DOHH2 (cell line): ENCODE data around the gene TRAP1.

ENCODE experiments used
- H3F3A ChIP-seq: fragments of 200-600 bp; sonication (generic), shearing (Covaris generic); 2 replicates; pipeline ENCODE4 v1.6.0; 2016; ENCODE audit warnings: antibody characterized with exemption, mild to moderate bottlenecking; ENCODE audit not compliant: control insufficient read depth, insufficient read depth
- H3K27ac ChIP-seq: fragments of 200-600 bp; sonication (generic); 2 replicates; pipeline ENCODE4 v1.5.1; 2014; ENCODE audit warnings: low read depth, mild to moderate bottlenecking, low read length, moderate library complexity
- H3K27me3 ChIP-seq: fragments of 200-600 bp; sonication (generic); 2 replicates; pipeline ENCODE4 v1.6.1; 2014; ENCODE audit warnings: mild to moderate bottlenecking, low read length, mixed read lengths; ENCODE audit not compliant: control insufficient read depth
- H3K36me3 ChIP-seq: fragments of 200-600 bp; sonication (generic); 2 replicates; pipeline ENCODE4 v1.6.1; 2014; ENCODE audit warnings: mild to moderate bottlenecking, low read length, moderate library complexity, mixed read lengths; ENCODE audit not compliant: control insufficient read depth
- H3K4me1 ChIP-seq: fragments of 200-600 bp; sonication (generic); 2 replicates; pipeline ENCODE4 v1.6.1; 2014; ENCODE audit warnings: mild to moderate bottlenecking, low read length, mixed read lengths; ENCODE audit not compliant: control insufficient read depth
- H3K4me2 ChIP-seq: fragments of 200-600 bp; sonication (generic); 2 replicates; pipeline ENCODE4 v1.6.0; 2014; ENCODE audit warnings: mild to moderate bottlenecking, low read length, moderate library complexity
- H3K4me3 ChIP-seq: fragments of 200-600 bp; sonication (generic); 2 replicates; pipeline ENCODE4 v1.5.1; 2014; ENCODE audit warnings: mild to moderate bottlenecking, low read length, mixed read lengths
- H3K79me2 ChIP-seq: fragments of 200-600 bp; sonication (generic); 2 replicates; pipeline ENCODE4 v1.6.1; 2014; ENCODE audit warnings: mild to moderate bottlenecking, low read length, mixed read lengths; ENCODE audit not compliant: control insufficient read depth
- H3K9me2 ChIP-seq: fragments of 200-600 bp; sonication (generic); replicated peaks from 2 replicates; pipeline ENCODE4 v1.6.1; 2014; ENCODE audit warnings: mild to moderate bottlenecking, low read length, mixed read lengths; ENCODE audit not compliant: control insufficient read depth
- H3K9me3 ChIP-seq: fragments of 200-600 bp; sonication (generic); 2 replicates; pipeline ENCODE4 v1.6.1; 2014; ENCODE audit warnings: antibody characterized with exemption, low read length, mixed read lengths; ENCODE audit not compliant: control insufficient read depth, insufficient read depth
- H4K20me1 ChIP-seq: fragments of 200-600 bp; sonication (generic); 2 replicates; pipeline ENCODE4 v1.6.0; 2014; ENCODE audit warnings: low read depth, mild to moderate bottlenecking, antibody characterized with exemption, low read length, moderate library complexity; ENCODE audit not compliant: control insufficient read depth, insufficient read depth
- CTCF ChIP-seq: fragments of 200-600 bp; sonication (generic); IDR thresholded peaks from one replicate; pipeline ENCODE4 v1.5.1; 2014; ENCODE audit warnings: antibody characterized with exemption, mild to moderate bottlenecking, low read depth, low read length; ENCODE audit not compliant: poor library complexity, severe bottlenecking
- EZH2phosphoT487 ChIP-seq: fragments of 200-600 bp; sonication (generic); IDR thresholded peaks from 2 replicates; pipeline ENCODE4 v1.6.1; 2017; ENCODE audit warnings: borderline replicate concordance, mild to moderate bottlenecking, antibody characterized with exemption, low read length, moderate library complexity, mixed read lengths

Gene TRAP1

DNA sequence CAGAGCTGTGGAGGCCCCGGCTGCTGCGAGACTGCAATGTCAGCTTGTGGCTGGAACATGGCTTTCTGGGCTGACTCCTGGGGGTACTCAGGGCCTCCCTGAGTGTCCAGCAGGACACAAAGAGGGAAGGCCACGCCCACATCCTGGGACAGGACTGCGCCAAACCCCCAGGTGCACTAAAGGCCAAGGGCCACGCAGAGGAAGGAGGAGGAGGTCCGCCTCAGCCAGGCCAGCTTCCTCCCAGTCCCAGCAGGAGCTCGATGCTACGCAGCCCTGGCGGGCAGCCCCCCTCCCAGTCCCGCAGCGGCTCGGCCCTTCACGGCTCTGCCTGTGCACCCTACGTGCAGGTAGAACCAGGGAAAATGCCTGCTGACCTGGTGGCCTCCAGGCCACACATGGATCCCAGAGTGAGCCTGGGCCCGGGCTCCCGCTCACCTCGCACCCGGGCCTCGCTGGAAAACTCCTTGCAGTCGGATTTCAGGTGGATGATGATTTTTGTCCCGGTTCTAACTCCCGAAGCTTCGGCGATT lies 41.7 kb downstream of the TRAP1 start:
- no peaks in the 10 kb centered on the region for H3K4me1 ChIP-seq
- no peak overlapping the region for H3K4me3 ChIP-seq
- no peaks in the 10 kb centered on the region for H4K20me1 ChIP-seq
- no peaks in the 10 kb centered on the region for H3K79me2 ChIP-seq
- no peaks in the 10 kb centered on the region for H3K9me3 ChIP-seq
- H3K36me3 ChIP-seq, result peaks cover 92% of the 10 kb centered on the region
- TF ChIP-seq CTCF, result no peak
- no peak for TF ChIP-seq EZH2phosphoT487
- H3K27me3 ChIP-seq, result no peaks in the 10 kb centered on the region
- H3K4me2 ChIP-seq, result no peak overlapping the region
- H3K9me2 ChIP-seq, result no peaks in the 10 kb centered on the region
- no peaks in the 10 kb centered on the region for H3F3A ChIP-seq
- no peak overlapping the region for H3K27ac ChIP-seq

DNA sequence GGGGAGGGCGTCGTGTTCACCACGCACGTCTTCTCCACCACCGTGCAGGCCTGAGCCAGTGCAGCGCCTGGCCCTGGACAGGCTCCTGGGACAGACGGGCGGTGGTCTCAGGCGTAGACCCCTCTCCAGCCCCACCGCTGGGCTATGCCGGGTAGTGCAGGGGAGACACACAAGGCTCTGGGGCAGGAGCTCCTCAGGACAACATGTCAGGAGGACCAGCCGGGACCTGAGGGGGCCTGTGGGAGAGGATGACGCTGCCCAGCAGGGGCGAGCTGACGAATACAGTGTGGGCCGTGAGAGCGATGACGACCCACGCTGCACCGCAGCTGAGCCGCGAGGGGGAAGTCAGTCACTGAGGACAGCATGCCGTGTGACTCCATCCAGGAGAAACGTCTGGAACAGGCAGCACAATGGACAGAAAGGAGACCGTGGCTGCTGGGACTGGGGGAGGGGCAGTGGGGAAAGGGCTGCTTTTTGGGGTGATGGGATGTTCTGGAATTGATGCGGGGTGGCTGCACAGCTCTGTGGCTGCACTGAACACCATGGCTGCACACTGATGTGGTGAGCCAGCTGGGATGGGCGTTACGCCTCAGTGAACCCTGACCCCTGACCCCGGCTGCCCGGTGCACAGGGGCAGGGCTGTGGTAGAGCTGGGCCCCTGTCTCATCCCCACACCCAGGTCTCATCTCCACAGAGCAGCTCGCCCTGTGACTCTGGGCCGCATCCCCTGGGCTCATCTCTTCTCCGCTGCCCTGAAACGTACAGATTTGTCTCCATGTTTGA lies 42.6 kb downstream of the TRAP1 start:
- Histone ChIP-seq H3K4me1 (no peaks in the 10 kb centered on the region), H3K9me3 (no peaks in the 10 kb centered on the region), H3F3A (no peaks in the 10 kb centered on the region), H3K4me2 (no peak overlapping the region), H3K27me3 (no peaks in the 10 kb centered on the region), H4K20me1 (no peaks in the 10 kb centered on the region), H3K79me2 (no peaks in the 10 kb centered on the region), H3K27ac (no peak overlapping the region), H3K9me2 (no peaks in the 10 kb centered on the region), H3K36me3 (peaks cover 89% of the 10 kb centered on the region), H3K4me3 (no peak overlapping the region)
- TF ChIP-seq CTCF, result no peak
- TF ChIP-seq EZH2phosphoT487, result no peak

DNA sequence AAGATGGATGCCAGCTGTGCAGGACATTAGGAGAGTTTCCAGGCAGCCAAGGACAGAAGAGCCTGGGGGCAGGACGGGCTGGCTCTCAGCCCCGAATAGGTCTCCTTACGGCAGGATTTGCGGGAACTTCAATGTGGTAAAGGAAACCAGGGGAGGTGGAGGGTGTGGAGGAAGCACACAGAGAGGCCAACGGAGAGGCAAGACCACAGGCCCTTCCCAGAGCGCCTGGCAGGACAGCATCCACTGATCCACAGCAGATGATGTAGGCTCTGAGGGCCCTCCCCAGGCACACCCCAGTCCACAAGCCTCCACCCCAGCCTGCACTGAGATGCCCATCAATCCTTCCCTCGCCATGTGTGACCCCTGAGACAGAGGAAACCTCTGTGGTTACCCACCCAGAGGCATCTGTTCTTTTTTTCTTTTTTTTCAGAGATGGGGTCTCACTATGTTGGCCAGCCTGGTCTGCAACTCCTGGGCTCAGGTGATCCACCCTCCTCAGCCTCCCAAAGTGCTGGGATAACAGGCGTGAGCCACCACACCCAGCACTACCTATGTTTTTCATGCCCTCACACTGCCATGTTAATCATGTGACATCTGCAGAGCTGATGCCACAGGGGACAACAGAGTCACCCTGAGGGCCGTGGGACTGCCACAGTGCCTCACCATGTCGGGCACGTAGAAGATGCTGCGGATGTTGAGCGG lies 43.5 kb downstream of the TRAP1 start:
- Histone ChIP-seq H3K4me1 (no peaks in the 10 kb centered on the region), H3F3A (no peaks in the 10 kb centered on the region), H3K27me3 (no peaks in the 10 kb centered on the region), H3K9me3 (no peaks in the 10 kb centered on the region), H3K4me3 (no peak overlapping the region), H3K27ac (no peak overlapping the region), H3K36me3 (peaks cover 85% of the 10 kb centered on the region), H3K9me2 (no peaks in the 10 kb centered on the region), H3K79me2 (no peaks in the 10 kb centered on the region), H4K20me1 (no peaks in the 10 kb centered on the region), H3K4me2 (no peak overlapping the region)
- no peak for TF ChIP-seq EZH2phosphoT487
- no peak for TF ChIP-seq CTCF
